Tibial artery (tissue), 4 donors: Measurements from ENCODE around the gene GYPC.
"Not testable (repeated sequence)": the region's sequence is repeated elsewhere in the genome, so short reads cannot be mapped to it uniquely, and the experiment has no call there.

Experiments
- DNase-seq, 2 donors: peaks; one replicate each; pipeline ENCODE4 v3.0.0-alpha.2; 2019
- H3K27ac ChIP-seq, 2 donors: fragments of 200-600 bp; sonication (generic) in 1 of 2; 1 replicate in 1 of 2; 2 replicates in 1 of 2; pipeline ENCODE4 v1.5.1; 2018 to 2019; ENCODE audit warnings: mild to moderate bottlenecking in 1 of 2
- H3K27me3 ChIP-seq, 2 donors: fragments of 200-600 bp; sonication (generic) in 1 of 2; one replicate each; pipeline versions ENCODE4 v1.5.1 to v1.6.0; 2016 to 2019
- H3K36me3 ChIP-seq, 3 donors: fragments of 200-600 bp; sonication (generic) in 2 of 3; one replicate each; pipeline ENCODE4 v1.5.1; 2016 to 2019; ENCODE audit warnings: mild to moderate bottlenecking in 2 of 3
- H3K4me1 ChIP-seq, 4 donors: fragments of 200-600 bp; sonication (generic) in 2 of 4; 1 replicate in 3 of 4; 2 replicates in 1 of 4; pipeline ENCODE4 v1.5.1; 2016 to 2019
- H3K4me3 ChIP-seq, 2 donors: fragments of 200-600 bp; sonication (generic) in 1 of 2; 1 replicate in 1 of 2; 2 replicates in 1 of 2; pipeline ENCODE4 v1.5.1; 2018 to 2019; ENCODE audit warnings: mild to moderate bottlenecking in 2 of 2
- H3K9me3 ChIP-seq, 3 donors: fragments of 200-600 bp; sonication (generic) in 1 of 3; one replicate each; pipeline ENCODE4 v1.5.1; 2016 to 2019
- CTCF ChIP-seq, 2 experiments: fragments of 200-600 bp in 1 of 2; fragments of 450-650 bp in 1 of 2; IDR thresholded peaks; one replicate each; pipeline ENCODE4 v1.5.1; 2017 to 2019; ENCODE audit warnings: antibody characterized with exemption in 2 of 2, mild to moderate bottlenecking in 1 of 2, moderate library complexity in 1 of 2
- intact Hi-C: fragments of 100-400 bp; cut with DNase I; formaldehyde crosslinking; loops from one replicate; pipeline ENCODE4 v1.15.0; 2023; ENCODE audit warnings: low total_unique reads

Gene GYPC

GRCh38 chr2:126639276-126639675 is 16.7 kb upstream of the GYPC start:
- Histone ChIP-seq H3K9me3 (no peaks in the 10 kb centered on the region), H3K27ac (no peak overlapping the region), H3K36me3 (no peaks in the 10 kb centered on the region), H3K4me1 (peaks cover 0 to 16% (median 0%) of the 10 kb centered on the region in 4 donors), H3K27me3 (no peaks in the 10 kb centered on the region), H3K4me3 (no peak overlapping the region)
- no peak for DNase-seq
- TF ChIP-seq CTCF (IDR thresholded peaks at IDR 0.05), result no peak
- intact Hi-C loops, result no loop called here

GRCh38 chr2:126641294-126641693 is 14.7 kb upstream of the GYPC start:
- H3K27me3 ChIP-seq, H3K4me3 ChIP-seq, intact Hi-C loops, DNase-seq, H3K9me3 ChIP-seq, H3K36me3 ChIP-seq, H3K27ac ChIP-seq, H3K4me1 ChIP-seq: not testable (repeated sequence)

GRCh38 chr2:126642031-126642430 is 13.9 kb upstream of the GYPC start:
- no peak for DNase-seq

GRCh38 chr2:126643431-126643830 is 12.5 kb upstream of the GYPC start:
- H3K4me3 ChIP-seq, result no peak overlapping the region
- H3K27ac ChIP-seq, result no peak overlapping the region
- H3K27me3 ChIP-seq, result no peaks in the 10 kb centered on the region
- no peaks in the 10 kb centered on the region for H3K9me3 ChIP-seq
- no peak for DNase-seq
- H3K4me1 ChIP-seq, result no peaks in the 10 kb centered on the region
- no peak for TF ChIP-seq CTCF (IDR thresholded peaks at IDR 0.05)
- intact Hi-C loops, result no loop called here
- H3K36me3 ChIP-seq, result no peaks in the 10 kb centered on the region

More at GRCh38 chr2:126642031-126642430, 13.9 kb upstream of the GYPC start:
- Histone ChIP-seq H3K9me3 (no peaks in the 10 kb centered on the region), H3K27ac (no peak overlapping the region), H3K27me3 (no peaks in the 10 kb centered on the region), H3K4me3 (no peak overlapping the region), H3K4me1 (no peaks in the 10 kb centered on the region), H3K36me3 (no peaks in the 10 kb centered on the region)
- no peak for TF ChIP-seq CTCF (IDR thresholded peaks at IDR 0.05)
- intact Hi-C loops, result no loop called here

GRCh38 chr2:126643972-126644371 is 12.0 kb upstream of the GYPC start:
- Histone ChIP-seq H3K36me3 (no peaks in the 10 kb centered on the region), H3K4me1 (no peaks in the 10 kb centered on the region), H3K9me3 (no peaks in the 10 kb centered on the region), H3K27me3 (no peaks in the 10 kb centered on the region), H3K27ac (no peak overlapping the region), H3K4me3 (no peak overlapping the region)
- no peak for TF ChIP-seq CTCF (IDR thresholded peaks at IDR 0.05)
- intact Hi-C loops, result no loop called here
- no peak for DNase-seq

- no peak for TF ChIP-seq CTCF (IDR thresholded peaks at IDR 0.05)
- no peak for DNase-seq
- no peak overlapping the region for H3K27ac ChIP-seq
- H3K4me1 ChIP-seq, result no peaks in the 10 kb centered on the region
- no peaks in the 10 kb centered on the region for H3K36me3 ChIP-seq
- H3K27me3 ChIP-seq, result no peaks in the 10 kb centered on the region
- no peaks in the 10 kb centered on the region for H3K9me3 ChIP-seq
- no peak overlapping the region for H3K4me3 ChIP-seq
- intact Hi-C loops, result no loop called here
Observed at GRCh38 chr2:126644630-126645191, 11.2 kb upstream of the GYPC start.
